HG02938 (cell line): ENCODE measurements around the gene OR2L3.
"Not testable (repeated sequence)": the region's sequence is repeated elsewhere in the genome, so short reads cannot be mapped to it uniquely, and the experiment has no call there.

Experiments
- ATAC-seq: cut with Tn5 transposase; IDR thresholded peaks from one replicate; pipeline ENCODE4 v1.9.1; 2021; ENCODE audit warnings: mild to moderate bottlenecking, moderate library complexity; ENCODE audit not compliant: unreplicated experiment

The OR2L3 gene, protein sequence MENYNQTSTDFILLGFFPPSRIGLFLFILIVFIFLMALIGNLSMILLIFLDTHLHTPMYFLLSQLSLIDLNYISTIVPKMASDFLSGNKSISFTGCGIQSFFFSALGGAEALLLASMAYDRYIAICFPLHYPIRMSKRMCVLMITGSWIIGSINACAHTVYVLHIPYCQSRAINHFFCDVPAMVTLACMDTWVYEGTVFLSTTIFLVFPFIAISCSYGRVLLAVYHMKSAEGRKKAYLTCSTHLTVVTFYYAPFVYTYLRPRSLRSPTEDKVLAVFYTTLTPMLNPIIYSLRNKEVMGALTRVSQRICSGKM

GRCh38 chr1:248046536-248046935 is at the start of gene OR2L3:
Gene OR2L3 (plus strand): TSS chr1:248046836. CDS start chr1:248060682, 13,846 bp downstream.
- no peak for ATAC-seq

DNA sequence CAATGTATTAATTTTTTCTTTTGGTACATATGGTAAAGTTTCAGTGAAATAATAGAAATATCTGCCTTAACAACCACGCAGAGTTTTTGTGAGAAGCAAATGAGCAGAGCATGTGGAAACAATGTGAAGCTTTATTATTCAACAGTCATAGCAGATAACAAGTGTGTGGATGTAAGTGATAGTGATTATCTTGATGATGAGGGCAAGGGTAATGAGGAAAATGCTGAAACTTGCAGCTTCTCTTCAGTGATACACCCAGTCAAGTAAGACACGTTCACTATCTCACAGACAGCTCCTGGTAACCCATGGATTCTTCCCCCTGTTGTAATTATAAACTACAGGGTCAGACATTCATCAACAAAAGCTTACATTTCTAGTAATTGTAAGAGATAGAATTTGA is 47.8 kb upstream of the OR2L3 start:
- ATAC-seq = no peak

GRCh38 chr1:248000169-248000568 is 46.5 kb upstream of the OR2L3 start:
- ATAC-seq = no peak

- no peak for ATAC-seq
These were observed 38.9 kb upstream of the OR2L3 start for GRCh38 chr1:248007778-248008177.

- no peak for ATAC-seq
These were observed 37.0 kb upstream of the OR2L3 start for GRCh38 chr1:248009681-248010080.

- no peak for ATAC-seq
These were observed 33.4 kb upstream of the OR2L3 start, which contains the start of gene OR2L5 for GRCh38 chr1:248013229-248013710. Gene OR2L5 (plus strand): TSS chr1:248013660. CDS start chr1:248021948, 8,288 bp downstream.

- ATAC-seq = no peak
These were observed 30.8 kb upstream of the OR2L3 start for GRCh38 chr1:248015803-248016202.

DNA sequence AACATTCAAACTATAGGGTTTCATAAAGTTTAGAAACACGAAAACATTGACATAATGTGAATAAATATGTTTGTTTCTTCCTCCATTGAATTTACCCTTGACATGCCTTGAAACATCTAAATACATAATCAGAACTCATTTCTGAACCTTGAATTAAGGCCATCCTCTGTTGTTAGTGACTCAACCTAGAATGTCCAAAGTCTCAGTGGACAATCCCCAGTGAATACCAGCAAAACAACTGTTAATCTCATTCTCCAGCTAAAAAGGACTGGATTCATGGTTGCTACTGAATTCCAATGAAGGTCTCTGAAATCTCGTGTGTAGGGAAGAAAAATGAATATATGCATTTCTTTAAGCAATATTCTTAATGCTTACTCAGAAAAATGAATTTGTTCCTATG is 16.9 kb upstream of the OR2L3 start, which contains the start of gene OR2L2:
Gene OR2L2 (plus strand): TSS at position 301 of the 400 bp plus-strand sequence. CDS start 8,198 bp downstream, outside the sequence.
- no peak for ATAC-seq

DNA sequence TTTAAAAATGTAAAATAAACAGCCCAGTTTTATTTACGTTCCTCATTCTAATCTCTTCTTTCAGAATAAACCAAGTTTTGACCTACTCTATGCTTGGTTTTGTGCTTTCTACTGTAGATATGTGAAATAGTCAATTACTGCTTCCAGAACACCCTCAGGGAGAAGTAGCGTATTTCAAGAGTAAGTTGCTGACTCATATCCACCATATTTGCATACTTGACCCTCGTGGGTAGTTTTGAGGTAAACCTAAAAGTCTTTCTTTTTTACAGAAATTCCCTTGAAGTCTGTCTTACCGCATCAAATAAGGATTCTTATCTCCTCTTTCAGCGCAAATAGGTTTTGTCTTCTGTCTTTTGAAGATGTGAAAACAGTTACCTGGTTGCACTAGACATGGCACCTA is 1.4 kb upstream of the OR2L3 start:
- no peak for ATAC-seq

DNA sequence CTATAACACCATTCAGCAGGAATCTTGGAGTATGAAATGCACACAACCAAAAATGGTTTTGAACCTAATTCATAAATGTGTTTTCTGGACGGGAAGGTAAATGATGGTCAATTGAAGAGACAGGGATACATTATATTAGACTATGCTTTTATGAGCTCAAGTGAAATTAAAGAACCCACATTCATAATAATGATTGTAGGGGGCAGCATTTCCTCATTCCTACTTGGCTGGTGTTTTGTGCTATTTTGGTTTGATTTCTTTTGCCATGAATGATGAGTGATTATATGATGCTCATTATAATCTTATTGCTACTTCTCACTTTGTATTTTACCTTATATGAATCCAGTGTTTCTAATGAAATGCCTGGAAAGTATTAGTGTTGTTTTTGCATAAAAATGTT is 372 bp downstream of the OR2L3 start:
- no peak for ATAC-seq

GRCh38 chr1:248054671-248055070 is 8.0 kb downstream of the OR2L3 start:
- no peak for ATAC-seq

- ATAC-seq = no peak
These were observed 8.6 kb downstream of the OR2L3 start for GRCh38 chr1:248055261-248055660.

DNA sequence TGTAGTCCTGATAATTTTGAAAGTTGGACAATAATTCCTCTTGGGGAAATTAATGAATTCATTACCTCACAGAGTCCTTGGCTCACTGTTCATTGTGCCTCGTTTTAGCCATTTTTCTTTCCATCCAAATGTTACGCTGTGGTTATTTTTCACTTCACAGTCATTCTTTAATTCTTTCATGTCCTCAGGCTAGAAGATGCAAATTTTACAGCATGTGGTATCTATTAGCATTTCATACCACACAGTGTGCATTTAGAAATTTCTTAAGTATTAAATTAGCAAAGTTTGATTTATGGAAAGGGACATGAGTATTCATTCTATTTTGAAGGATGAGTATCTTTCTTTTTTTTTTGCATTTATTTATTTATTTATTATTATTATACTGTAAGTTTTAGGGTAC is 18.4 kb downstream of the OR2L3 start:
- ATAC-seq = no peak

DNA sequence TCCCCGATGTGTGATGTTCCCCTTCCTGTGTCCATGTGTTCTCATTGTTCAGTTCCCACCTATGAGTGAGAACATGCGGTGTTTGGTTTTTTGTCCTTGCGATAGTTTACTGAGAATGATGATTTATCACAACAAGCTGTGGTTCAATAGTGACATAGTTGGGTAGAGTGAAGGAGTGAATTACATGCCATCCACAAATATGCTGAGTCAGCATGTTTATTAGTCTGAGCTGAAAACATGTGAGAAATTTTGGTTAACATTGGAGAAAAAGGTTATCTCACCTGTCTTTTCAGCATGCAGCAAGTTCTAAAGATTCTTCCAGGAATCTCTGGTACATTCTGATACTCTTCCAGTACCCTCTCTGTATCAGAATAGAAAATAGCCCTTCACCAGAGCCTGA is 19.0 kb downstream of the OR2L3 start:
- no peak for ATAC-seq

GRCh38 chr1:248083864-248084263 is 37.2 kb downstream of the OR2L3 start:
- not testable (repeated sequence) for ATAC-seq

DNA sequence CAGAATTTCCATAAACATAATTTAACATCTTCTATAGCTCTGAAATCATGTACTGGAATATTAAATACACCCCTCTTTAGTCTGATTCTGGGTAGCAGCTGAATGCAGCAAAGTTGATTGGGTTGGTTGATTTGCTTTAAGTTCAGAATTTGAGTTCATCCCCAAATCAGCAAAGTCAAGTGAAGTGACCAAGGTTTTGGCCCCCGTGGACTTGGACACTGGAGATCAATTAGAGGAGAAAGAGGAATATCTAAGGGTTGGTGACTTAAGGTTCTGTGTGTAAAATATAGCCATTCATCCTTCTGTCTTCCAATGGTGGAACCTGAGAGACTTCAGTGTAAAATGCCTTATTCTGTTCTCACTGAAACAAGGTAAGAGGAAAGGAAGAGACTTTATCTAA is 48.2 kb downstream of the OR2L3 start, which contains the start of gene OR2L13:
Gene OR2L13 (plus strand): TSS at position 301 of the 400 bp plus-strand sequence. CDS start 4,192 bp downstream, outside the sequence.
- no peak for ATAC-seq

GRCh38 chr1:248098529-248098928 is 51.9 kb downstream of the OR2L3 start:
- ATAC-seq = no peak

DNA sequence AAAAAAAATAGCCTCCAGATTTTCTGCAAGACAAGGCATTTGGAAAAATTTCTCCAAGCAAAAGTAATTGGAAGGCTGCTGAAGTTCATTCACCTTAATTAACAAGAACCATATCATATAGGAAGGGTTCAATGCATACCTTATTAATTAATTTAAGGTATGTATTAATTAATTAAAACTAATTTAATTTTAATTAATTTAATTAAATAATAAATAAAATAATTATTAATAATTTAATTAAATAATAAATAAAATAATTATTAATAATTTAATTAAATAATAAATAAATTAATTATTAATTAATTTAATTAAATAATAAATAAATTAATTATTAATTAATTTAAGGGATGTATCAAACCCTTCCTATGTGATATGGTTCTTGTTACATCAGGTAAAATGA is 56.2 kb downstream of the OR2L3 start:
- ATAC-seq = no peak

DNA sequence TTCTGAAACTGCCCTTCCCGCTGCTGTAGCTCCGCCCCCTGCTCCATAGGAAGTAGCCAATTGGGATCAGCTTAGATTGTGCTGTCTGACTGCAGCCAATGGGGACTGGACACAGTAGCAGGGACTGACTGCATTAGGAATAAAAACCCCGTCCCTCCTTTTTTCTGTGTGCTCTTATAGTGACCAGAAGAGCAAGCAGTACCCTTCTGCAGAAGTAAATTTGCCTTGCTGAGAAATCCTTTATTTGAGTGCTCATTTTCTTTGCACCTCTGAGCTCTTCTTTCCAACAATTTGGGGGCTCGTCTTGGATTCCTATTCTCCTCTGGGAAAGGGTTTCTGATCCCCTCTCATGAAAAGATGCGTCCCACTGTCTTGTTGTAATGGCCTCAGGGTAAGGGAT is 64.5 kb downstream of the OR2L3 start:
- ATAC-seq = no peak
